SK-MEL-5 (cell line): Measurements from ENCODE around the gene CHRNA5. TPM values are rescaled to one million over a fixed set of nuclear protein-coding genes. Genes with fewer than 3 reads are reported as not detected.

Experiments used
- DNase-seq: peaks from one replicate; pipeline ENCODE4 v3.0.0-alpha.2; 2016; ENCODE audit warnings: low read depth, low spot score
- in situ Hi-C: cut with HindIII; loops from 2 replicates; pipeline ENCODE4 v1.10.0; 2016; ENCODE audit warnings: low sequenced_read_pairs, high pct_unique_total_duplicates, low pct_unique_long_range_greater_than_20kb
- total RNA-seq: library from RNA; depleted of rRNA; stranded (reverse); fragments of >200 nt; shearing (Covaris generic); gene quantifications from 2 replicates; pipeline ENCODE4 v1.2.3, GENCODE V29; 2014

CHRNA5 gene
- total RNA-seq, 1 experiment from 2014 or later: 12.6 TPM

DNA sequence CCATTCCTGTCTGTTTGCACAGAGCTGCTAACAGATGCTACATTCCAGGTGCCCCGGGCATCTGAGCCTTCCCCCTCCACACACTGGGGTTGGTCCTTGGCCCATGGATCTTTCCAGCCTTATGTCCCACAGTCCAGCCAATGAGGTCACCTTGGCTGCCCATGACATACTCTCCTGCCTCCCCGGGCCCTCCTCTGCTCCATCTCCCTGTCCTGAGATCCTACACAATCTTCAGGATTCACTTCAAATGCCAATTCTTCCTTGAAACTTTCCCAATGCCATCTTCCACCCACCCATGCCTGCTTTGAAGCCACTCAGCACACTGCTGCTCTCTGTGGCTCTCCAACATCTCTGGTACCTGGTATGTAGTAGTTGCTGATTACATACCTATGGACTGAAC is 51.2 kb downstream of the CHRNA5 start:
- DNase-seq: no peak
- in situ Hi-C loops: no loop called here

DNA sequence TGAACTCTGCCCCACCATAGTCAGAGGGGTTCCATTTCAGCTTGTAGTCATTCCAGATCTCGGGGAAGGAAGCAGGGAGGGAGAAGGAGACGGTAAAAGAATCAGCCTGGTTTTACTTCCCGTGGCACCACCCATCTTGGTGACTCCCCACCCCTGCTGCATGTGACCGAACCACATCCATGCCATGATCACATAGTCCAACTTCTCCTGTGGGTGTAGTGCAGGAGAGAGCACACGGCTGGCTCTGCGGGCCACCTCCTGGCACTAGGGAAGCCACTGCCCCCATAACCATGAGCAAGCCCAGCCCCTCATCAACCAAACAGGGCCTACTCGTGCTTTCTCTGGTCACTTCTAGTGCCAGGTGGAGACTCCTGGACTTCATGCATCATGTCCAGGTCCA is 51.8 kb downstream of the CHRNA5 start:
- no peak for DNase-seq
- in situ Hi-C loops: no loop called here

DNA sequence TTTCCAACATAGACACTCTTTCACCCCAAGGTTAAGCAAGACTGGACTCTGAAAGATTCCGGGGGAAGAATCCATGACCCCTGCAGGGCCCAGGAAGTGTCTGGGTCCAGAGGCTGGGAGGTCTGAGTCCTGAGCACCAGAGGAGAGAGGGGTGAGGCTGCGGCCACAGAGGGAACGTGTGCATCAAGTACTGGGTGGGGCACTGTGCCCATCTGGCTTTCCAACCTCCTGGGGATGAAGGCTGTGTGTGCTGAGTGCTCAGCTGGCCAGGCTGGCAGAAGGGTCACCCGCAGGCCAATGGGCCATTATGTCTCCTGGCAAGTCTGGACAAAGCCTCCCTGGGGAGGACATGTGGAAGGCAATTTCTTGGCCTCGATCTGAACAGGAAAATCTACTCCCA is 52.2 kb downstream of the CHRNA5 start:
- no peak for DNase-seq
- in situ Hi-C loops: no loop called here

DNA sequence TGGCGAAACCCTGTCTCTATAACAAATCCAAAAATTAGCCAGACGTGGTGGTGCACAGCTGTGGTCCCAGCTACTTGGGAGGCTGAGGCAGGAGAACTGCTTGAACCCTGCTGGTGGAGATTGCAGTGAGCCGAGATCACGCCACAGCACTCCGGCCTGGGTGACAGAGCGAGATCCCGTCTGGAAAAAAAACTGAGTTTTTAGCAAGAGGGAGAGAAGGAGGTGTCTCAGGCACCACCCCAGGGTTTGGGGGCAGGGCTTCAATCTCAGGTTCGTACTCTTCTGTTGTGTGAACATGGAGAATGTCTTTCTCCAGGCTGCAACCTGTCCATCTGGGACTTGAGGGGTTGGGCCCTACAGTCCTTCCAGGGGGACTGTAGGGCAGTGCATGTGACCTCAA is 52.7 kb downstream of the CHRNA5 start:
- no peak for DNase-seq
- in situ Hi-C loops: no loop called here

DNA sequence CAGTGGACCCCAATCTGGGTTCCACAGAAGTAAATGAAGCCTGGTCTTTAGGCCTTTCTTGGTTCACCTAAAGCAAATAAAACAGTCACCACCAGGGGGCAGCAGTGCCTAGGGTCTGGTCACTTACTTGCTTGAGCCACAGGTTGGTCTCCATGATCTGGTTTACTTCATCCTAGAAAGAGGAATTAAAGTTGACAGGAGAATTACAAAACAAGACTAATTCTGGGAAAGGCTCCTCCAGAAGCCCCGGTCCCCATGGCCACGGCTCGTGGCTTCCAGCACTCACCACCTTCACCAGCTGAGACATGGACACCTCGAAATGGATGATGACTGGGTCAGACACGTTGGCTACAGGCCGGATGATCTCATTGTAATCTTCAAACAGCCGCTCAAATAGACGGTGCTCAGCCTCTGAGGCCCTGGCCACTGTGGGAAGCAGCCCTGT is 53.2 kb downstream of the CHRNA5 start:
- in situ Hi-C loops: no loop called here
- DNase-seq: peak; percentile 88

DNA sequence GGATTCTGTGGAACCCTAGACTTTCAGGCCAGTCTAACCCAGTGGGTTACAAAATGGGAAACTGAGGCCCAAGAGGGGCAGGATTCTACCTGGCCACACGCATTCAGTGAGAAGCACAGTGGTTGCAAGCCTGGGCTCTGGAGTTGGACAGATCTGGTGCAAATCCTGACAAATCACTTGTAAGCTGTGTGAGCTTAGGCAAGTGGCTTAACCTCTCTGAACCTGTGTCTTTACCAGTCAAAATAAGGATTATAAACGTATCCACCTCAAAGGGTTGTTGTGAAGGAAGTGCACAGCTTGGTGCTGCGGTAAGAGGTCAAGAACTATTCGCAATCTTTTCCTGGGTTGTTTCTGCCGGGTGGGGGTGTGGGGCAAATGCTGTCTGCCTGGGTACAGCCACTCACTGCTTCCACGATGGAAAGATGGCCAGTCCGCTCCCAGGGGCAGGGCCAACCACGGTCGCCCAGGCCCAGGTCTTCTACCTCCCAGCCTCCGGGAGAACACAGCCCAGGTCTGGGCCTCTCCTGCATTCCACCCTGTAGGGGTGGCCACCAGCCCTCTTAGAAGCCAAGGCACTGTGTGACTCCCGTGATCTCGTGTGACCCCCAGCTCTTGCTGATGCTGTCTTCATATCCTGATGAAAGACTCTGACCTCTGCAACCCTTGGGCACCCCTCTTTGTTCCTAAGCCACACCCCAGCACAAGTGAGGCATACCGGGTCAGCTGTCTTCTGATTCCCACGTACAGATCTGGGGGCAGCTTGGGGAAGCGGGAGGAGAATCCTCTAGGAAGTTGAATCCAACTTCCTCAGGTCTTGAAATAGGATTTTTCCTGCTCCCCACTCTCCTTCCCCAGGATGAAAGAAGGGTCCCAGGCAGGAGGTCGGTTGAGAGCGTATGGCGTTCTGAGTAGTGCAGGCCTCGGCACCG is 54.0 kb downstream of the CHRNA5 start:
- in situ Hi-C loops: no loop called here

DNA sequence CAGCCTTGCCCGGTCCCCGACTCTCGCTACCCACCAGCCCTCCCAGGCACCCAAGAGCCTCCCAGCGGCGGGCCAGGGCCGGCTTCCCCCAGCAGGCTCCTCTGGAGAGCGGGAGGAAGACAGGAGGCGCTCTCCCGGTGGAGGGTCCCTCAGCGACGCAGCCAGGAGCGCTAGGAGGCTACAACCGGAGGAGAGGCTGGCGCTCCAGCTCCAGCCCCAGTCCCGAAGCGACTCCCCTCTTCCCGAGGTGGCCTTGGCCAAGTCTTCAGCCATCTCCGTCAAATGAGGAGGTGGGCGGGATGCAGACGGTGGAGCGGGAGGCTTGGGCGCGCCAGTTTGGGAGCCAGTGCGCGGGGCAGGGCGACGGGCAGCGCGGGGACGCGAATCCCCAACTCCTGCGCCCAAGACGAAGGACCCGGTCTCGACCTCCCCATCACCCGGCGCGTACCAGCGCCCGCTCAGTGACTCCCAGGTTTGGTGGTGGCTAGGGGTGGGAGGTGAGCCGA is 54.8 kb downstream of the CHRNA5 start:
- peak; percentile 22 for DNase-seq
- in situ Hi-C loops: no loop called here

More for the DNA sequence above, 54.0 kb downstream of the CHRNA5 start:
- DNase-seq: no peak

DNA sequence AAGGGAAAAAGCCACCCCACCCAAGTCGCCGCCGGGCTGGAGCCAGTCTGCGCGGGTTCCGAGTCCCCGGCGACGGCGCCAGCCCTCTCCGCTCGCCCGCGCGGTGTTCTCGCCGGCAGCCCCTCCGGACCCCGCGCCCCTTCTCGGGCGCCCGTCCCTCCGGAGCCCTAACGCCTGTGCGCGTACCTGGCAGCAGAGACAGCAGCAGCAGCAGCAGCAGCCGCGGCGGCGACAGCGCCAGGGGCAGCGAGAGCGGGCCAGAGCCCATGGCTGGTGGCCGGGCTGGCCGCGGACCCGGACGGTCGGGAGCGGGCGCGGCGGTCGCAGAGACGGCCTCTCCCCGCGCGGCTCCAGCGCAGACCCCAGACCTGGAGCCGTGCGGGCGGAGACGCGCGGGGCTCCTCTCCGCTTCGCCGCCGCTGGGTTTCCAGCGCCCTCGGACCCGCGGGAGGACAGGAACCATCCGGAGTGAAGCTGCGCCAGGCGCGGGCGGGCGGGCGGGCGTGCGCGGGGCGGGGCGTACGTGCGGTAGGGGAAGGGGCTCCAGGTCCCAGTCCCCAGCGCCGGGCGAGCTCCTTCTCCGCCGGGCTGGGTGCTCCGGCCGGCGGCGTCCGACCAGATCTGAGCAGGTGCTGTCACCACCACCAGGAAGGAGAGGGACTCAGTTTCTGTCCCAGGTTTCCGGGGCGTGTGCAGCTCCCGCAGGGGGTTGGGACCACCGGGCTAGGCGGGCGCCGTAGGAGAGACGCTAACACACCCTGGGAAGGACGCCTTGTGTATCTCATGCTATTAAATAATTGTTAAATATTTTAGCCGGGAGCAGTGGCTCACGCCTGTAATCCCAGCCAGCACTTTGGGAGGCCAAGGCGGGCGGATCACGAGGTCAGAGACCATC is 55.5 kb downstream of the CHRNA5 start, which contains the start of gene CHRNA3:
TSS of gene CHRNA3 (minus strand) at position 470 of the 895 bp plus-strand sequence. CDS start at position 268, 202 bp downstream.
- in situ Hi-C loops: no loop called here
- no peak for DNase-seq

DNA sequence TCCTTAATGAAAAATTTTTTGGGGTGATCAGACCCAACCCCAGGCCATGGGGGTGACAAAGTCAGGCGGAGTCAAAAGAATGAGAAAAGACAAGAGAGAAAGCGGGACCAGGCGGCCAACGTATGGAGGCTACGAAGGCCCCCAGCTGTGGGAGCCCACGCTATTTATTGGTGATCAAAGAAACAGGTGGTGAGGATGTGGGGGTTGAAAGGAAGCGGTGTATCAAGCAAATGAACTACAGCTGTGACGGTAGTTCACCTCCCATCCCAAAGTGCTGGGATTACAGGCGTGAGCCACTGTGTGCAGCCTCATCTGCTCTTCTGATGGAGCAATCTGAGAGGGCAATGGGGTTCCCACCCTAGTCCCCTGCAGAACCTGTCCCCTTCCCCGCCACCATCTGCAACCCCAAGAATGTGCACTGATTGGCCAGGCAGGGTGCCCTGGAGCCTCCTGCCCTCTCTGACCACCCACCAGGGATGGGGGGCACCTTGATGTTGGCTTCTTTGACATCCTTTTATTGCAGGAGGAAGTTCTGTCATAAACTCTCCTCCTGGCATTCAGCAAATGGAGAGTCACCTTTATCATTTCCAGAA is 56.6 kb downstream of the CHRNA5 start:
- no peak for DNase-seq
- in situ Hi-C loops: no loop called here

DNA sequence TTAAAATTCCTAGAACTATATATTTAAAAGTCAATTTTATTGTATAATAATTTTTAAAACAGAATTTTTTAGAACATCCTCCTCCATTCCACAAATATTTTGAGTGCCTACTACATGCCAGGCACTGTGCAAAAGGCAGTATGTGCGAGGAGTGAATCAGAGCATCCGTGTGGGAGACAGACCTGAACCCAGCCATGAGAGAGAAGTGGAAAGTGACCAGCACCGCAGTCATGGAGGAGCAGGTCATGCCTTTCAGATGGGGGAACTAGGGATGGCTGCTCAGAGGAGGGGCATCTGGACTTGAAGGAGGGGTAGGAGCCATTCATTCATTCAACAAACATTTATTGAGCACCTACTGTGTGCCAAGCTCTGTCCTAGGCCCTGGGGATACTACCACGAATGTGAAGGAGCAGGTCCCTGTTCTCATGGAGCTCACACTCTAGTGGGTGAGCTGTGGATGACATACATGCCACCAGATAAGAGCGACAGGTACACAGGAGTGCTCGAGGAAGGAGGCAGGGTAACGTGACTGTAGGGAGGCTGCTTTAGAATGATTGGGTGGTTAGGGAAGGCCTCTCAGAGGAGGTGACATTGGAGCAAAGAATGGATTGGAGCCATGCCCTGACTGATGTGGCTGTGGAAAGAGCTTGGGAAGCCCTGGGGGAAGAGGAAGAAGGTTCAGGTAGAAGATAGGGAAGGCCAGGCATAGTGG is 58.6 kb downstream of the CHRNA5 start:
- in situ Hi-C loops: no loop called here

DNA sequence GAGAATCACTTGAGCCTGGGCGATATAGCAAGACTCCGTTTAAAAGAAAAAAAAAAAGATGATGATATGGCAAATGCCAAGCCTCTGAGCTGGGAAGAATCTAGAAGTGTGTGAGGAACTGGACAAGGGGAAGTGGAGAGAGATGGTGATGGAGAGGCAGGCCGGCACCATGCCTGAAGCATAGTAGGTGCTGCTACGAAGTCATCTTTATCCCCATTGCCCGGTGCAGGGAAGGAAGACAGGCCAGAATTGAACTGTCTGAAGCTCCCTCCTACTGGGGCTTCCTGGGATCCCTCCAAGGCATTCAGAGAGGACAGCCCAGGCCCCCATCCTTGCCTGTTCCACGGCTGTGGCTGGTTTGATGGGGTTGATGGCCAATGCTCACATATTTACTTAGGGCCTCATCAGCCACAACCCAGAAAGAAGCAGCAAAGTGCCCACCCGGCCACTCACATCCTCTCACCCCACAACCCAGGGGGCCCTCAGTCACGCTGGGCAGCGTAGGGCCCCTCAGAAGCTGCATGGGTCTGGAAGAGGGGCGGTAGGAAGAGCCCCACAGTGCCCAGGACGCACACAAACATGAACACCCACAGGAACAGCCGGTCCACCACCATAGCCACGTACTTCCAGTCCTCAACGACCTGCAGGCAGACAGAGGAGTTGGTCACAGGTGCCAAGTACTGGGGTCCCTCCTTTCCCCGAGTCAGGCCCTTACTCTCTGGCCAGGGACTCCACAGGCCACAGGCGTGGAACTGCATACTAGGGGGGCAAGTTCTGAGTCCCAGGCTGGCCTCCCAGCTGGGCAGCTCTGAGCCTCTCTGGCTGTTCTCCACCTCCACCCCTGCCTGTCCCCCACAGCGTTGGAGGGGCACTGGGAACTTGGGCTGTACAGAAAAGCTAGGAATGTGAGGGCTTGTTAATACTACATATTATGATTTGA is 59.6 kb downstream of the CHRNA5 start:
- DNase-seq: no peak
- in situ Hi-C loops: no loop called here

More for the DNA sequence above, 58.6 kb downstream of the CHRNA5 start:
- no peak for DNase-seq

DNA sequence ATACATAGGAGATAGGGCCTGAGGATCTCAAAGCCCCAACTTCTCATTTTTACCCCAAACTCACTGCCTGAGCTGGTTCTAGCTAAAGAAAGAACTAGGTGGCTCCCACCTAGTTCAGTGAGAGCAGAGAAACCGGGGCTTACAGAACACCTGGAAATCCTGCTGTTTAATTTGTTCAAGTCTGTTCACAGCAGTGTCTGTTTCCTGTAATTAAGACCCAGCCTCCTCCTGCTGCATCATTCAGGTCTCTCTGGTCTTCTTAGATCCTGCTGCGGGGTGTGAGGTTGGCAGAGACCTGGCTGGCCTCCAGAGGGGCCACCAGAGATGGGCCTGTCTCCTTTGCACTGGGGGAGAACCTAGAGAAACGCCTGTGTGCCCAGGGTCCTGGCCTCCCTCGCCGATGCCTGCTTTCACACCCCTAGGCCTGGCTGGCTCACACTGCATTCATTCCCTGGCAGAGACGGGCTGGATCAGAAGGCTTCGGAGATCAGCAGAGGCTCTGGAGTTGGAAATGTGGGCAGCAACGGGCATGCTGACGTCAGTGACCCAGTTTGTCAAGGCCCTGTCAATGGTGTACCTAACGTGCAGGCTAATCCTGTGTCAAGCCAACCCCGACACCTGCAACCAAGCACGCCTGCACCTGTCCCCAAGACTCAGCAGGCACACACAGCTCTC is 60.4 kb downstream of the CHRNA5 start:
- in situ Hi-C loops: no loop called here
- DNase-seq: no peak

DNA sequence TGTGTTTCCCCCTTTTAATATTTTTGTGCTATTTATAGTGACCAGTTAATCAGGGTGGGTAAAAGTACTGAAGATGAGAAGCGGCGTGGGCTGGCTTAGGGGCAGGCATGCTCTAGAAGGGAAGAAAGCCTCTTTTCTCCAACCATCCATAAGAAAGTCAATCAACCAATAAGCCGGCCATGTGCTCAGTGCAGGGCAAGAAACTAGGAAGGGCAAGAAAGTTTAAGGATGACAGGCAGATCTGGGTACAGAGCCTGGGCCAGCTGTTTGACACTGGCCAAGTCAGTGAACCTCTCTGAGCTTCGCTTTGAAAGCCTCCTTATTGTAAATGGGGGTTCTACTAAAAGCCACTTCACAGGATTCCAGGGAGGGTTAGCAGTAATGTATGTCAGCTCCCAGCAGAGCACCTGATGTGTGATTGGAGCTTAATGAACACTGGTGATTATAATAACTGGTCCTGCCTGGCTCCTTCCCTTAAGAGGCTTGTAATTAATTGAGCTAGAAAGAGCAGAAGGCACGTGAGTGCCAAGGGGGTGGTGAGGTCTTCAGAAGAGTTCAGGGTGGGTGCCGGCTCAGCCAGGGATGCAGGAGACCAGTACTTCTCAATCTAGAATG is 61.2 kb downstream of the CHRNA5 start:
- no peak for DNase-seq
- in situ Hi-C loops: no loop called here

DNA sequence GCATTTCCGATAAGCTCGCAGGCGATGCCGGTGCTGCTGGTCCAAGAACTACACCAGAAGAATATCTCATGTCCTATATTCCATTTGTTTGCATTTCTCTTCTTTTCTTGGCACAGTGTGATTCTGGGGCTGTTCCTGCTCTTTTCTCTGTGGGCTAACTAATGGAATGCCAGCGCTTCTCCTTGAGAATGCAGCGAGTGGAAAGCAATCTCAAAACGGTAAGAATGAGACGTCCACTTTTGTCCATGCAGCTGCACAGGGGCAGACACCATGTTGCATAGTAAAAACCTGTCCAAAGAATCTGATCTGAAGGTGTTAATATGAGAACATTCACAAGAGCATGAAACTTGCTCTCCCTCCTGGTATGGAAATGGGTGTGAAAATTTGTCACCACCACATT is 62.0 kb downstream of the CHRNA5 start:
- in situ Hi-C loops: no loop called here
- DNase-seq: no peak

DNA sequence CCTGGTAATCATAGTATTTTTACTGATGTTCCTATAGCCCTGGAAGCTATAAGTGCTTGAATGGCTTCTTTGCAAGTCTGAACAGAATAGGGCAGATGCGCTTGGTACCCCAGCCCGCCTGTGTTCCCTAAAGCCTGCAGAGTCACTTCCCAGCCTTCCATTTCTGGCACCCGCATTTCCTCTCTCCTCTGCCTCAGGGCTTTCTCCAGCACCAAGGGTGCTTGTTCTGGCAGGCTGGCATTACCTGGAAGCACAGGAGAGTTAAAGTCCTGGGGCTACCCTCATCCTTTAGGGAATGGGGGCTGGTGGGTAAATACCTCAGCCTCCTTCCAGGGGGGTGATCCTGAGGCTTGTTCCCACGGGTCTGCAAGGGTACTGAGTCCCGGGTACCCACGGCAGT is 62.9 kb downstream of the CHRNA5 start:
- in situ Hi-C loops: no loop called here
- no peak for DNase-seq
